Stimulated activated CD4-positive, alpha-beta T cell treated with anti-CD3 and anti-CD28 coated beads, Interleukin-4, amount 100 ng/mL, for 4 hours (primary cell): ENCODE results near the gene PITX1.

ENCODE experiments used
- DNase-seq, 2 experiments: peaks; one replicate each; pipeline ENCODE4 v3.0.0-alpha.2; 2020

The PITX1 gene

DNA sequence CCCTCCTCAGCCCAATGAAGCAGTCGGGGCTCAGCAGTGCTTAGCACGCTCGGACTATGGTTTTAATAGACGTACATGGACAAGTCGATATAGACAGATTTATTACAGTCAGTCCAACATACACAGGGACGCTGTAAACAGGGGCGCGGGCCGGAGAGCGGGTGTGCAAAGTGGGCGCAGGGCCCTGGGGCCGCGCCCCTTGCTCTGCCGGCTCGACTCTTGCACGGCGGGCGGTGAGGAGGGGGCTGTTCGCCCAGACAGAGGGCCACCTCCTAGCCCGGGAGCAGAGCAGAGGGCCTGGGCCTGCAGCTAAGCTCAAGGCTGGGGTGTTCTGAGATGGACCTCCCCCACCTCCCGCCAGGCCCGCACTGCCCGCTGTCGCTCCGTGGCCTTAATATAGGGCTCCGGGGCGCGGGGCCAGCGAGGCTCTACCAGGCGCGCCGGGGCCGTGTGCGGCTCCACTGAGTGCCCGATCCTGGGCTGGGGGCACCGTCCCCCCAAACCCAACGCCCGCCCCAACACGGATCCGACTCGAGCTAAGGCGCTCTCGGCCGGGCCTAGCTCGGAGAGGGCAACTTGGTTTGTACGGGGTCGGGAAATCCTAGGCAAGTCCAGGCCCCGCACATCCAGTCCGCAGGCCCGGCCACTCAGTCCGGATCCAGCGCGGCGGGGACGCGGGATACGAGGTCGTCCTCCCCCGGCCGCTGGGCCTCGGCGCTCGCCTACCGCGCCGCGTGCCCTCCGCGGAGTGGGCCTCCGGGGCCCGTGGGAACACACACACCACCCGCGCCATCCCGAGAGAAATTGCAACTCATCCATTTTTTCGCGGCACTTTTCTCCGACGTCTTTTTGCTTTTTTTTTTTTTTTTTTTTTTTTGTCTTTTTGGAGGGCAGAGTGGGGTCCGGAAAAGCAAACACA is 6.1 kb downstream of the PITX1 start:
- DNase-seq = no peak

DNA sequence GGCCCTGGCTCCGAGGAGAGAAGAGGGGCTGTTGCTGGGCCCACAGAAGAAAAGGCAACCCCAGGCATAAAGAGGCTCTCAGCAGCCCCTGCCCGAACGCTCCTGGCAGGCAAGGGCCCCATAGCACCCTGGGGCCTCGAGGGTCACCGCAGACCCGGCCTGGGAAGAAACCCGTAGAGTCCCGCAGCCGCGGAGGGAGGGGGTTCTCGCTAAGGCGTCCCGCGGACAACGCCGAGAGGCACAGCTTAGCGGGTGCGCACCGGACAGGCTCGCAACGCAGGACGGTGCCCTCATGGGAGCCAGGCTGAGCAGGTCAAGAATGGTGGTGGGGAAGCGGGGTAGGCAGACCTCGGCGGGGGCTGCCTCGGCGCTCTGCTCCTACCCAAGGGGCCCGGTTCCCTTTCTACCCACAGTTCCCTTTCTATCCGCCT is 6.7 kb downstream of the PITX1 start:
- DNase-seq = no peak

DNA sequence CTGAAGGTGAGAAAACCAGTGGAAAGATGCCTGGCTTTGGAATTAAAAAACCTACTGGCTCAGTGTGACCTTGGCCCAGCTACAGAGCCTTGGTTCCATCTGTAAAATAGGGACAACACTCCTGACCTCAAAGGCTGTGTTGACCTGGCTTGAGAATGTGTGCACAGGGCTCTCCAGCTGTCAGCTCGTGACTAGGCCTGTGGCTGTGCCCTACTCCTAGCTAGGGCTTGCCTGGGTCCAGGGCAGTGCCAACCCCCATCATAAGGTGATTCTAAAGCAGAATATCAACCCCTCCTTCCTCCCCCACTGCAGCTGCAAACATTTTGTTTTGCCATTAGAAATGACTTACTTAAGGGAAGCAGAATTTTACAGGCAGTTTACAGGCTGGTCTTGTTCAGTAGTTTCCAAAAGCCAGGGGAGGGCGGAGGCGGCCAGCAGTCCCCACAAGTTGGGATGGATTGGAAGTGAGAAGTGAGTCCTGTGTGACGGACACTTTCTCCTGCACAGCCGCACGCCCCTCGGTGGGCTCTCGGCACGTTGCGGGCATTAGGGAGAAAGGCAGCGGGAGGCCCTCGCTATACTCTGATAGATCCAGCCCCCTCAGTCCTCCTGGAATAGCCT is 7.3 kb downstream of the PITX1 start:
- no peak for DNase-seq

DNA sequence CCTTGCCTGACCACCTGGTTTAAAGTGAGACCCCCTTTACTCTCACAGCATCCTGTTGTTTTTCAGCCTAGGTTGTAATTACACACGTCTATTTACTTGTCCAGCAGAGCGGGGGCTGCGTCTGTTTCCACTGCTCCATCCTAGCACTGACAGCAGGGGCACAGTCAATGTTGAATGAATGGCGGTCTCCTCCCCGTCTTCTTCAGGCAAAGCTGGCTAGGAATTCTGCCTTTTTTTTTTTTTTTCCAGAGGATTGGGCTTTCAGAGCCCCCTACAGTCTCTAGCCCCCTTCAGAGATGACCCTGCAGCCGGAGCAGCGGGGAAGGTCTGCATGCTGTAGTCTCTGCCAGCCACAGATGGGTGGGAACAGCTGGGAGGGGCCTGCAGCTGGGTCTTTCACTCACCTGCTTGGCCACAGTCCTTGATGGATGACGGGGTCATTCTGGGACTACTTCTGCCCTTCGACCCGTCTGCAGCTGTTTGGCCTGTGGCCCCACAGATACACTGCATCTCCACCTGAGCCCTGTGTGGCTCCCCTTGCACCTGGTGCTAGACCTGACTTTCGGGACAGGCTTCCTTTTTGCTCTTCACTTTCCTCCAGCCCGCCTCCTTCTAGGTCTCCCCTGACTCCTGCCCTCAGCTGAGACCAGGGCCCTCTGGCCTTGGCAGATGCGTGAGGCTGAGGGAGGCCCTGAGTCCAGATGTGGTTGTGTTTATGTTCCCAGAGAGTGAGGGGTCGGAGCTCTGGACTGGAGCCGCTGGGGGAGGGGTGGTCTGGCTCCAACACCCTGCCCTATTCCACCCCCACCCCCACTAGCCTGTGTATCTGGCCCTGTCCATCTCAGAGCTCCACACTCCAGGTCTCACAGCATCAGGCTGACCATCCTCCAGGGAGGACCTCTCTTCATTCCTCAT is 8.0 kb downstream of the PITX1 start:
- DNase-seq = no peak

DNA sequence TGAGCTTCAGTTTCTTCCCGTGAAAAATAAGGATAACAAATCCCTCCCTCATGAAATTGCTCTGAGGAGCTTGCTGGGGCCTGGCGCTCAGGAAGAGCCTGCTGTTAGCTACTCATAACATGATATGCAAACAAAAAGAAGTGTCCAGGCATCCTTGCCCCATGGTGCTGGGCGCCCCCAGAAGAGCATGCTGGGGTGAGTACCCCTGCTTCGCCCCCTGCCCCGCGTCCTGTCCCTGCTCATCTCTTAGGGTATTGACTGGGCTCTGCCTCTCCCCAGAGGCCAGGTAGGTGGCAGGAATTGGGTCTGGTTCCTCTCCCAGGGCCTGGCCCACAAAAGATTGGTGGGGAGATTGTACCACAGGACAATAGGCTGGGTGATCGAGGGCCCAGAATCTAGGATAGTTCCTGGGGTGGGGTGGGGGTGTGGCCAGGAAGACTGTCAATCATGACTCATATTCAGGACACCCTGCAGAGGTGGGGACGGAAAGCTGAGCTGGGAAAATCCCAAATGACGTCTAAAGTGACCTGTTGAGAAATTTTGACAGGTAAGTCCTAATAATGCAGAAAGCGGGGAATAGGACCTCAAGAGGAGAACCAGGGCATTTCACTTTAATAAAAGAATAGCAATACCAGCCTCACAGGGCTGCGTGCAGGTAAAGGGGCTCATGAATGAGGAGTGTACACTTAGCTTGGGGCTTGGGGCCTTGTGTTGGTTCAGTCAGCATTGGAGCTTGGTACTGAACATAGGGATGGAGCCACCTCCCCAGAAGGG is 8.9 kb downstream of the PITX1 start:
- no peak for DNase-seq

DNA sequence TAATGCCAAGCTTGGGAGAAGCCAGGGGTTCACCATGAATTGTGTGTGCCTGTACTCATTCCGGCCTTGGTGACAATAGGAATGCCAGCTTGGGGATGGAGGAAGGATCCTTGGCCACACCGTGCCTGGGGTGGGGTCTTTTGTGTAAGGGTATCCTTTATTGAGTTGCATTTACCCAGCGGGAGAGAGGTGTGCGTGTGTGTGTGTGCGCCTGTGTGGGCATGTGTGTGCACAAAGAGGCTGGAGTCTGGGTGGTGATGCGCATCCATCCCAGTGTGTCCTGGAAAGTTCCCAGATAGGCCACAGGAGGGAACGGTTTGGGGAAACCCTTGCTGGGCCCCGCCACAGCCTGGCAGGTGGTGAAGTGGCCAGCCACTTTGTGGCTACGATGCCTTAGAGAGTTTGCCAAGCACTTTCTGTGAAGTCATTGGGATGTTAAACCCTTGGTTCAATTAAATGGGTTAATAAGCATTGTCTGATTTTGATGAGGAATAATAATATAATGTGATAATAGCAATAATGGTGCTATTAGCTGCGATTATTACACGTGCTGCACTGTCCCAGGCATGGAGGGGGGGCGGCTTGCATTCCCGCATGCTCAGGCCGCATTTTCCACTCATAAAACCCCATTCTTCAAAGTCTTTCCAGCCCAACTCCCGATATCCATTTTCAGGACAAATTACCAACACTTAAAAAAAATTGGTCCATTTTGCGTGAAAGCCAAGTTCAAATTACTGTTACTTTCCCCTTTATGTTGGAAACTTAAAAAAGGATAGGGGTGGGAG is 13.7 kb downstream of the PITX1 start:
- DNase-seq = no peak

DNA sequence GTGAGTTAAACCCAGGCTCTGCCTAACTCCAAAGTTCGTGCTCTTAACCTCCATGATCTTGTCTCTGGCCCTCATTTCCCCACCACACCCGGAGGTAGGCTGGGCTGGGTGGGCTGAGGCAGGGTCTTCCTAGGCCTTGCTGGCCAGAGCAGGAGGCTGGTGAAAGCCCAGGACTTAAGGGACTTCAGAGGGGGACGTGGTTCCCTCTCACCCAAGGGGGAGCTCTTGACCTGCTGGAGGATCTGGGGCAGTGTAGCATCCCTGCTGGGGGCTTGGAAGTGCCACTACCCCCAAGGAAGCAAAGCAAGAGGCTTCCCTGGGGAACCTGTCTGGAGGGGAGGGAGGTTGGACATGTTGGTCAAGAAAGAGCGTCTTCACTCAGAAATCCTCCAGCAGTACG is 14.7 kb downstream of the PITX1 start:
- DNase-seq = no peak

DNA sequence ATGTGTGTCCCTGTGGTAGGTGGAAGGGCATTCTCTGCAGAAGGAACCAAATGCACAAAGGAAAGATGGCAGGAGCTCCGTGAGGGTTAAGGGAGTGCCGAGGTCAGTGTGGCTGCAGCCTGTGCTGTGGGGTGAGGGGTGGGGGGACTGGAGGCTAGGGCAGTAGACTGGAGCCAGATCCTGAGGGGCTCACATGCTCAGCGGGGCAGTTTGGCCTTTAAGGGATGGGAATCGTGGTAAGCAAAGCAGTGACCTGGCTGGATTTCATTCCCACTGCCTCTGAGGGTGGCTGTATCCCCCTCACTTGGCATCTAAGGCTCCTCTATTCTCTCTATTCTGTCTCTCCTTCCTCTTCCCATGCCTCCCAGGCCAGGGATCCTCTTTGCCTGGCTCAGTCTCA is 15.6 kb downstream of the PITX1 start:
- DNase-seq = no peak

DNA sequence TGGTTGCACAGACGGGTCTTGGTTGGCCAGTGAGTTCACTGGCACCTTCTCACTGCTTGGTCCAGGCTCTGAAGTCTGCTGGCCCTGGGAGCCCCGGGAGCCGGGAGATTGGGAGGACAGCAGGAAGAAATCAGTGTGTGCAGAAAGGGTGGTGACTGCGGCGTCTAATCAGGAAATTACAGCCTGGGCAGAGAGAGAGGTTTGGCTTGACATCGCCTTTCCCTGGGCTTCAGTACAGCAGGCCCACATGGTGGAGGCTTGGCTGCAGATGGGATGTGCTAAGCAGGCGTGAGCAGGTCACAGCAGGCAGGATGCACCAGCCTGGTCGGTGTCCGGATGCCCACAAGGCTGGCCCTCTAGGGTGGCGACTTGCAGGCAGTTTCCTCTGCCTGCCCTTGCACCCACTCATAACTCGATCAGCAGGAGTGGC is 17.2 kb downstream of the PITX1 start:
- no peak for DNase-seq

DNA sequence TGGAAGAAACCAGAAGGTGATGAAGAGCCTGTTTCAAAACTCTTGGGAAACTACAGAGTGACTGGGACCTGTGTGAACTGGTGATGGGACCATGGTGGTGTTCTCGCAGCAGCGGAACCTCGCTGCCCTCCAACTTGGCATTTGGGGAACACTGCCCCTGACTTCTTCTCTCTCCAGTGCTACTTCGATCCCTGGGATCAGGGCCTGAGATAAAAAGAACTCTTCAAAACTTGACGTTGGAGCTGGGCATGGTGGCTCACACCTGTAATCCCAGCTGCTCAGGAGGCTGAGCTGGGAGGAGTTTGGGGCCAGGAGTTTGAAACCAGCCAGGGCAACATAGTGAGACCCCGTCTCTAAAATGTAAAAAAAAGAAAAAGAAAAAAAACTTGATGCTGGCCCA is 18.1 kb downstream of the PITX1 start:
- no peak for DNase-seq

DNA sequence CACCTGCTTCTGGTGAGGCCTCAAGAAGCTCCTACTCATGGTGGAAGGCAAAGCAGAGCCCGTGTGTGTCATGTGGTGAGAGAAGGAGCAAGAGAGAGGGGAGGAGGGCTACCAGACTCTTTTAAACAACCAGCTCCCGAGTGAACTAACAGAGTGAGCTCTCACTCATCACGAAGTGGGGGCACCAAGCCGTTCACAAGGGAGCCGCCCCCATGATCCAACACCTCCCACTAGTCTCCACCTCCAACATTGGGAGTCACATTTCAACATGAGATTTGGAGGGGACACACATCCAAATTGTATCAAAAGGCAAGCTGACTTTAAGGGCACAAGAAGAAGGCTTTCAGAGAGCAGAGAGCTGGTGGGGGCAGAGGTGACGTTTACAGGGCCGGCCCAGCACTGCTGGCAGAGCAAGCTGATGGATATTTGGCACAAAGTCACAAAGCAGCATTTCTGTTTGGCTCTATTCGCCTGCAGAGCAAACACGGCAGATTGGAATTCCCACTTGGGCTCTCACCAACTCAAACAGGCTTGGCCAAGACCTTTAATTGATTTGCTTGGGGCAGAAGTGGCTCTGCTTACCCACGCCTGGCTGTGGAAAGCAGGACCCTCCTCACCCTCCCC is 20.0 kb downstream of the PITX1 start:
- DNase-seq = no peak

DNA sequence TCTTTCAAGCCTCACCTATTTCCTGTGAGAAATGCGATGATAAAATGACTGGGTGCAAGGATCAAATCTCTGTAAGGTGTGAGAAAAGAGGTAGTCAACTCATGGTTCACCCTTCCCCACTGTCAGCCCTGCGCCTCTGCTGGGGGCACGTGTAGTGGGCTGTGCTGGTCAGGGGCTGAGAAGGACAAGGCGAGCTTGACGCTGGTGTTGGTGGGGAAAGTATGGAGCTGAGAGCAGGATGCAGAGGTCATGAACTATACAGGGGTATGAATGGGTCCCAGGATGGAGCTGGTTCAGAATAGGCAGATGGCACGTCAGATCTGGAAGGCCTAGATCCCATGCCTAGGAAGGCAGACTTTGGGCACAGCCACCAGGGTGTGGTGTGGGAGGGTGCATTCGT is 20.6 kb downstream of the PITX1 start:
- DNase-seq = no peak

DNA sequence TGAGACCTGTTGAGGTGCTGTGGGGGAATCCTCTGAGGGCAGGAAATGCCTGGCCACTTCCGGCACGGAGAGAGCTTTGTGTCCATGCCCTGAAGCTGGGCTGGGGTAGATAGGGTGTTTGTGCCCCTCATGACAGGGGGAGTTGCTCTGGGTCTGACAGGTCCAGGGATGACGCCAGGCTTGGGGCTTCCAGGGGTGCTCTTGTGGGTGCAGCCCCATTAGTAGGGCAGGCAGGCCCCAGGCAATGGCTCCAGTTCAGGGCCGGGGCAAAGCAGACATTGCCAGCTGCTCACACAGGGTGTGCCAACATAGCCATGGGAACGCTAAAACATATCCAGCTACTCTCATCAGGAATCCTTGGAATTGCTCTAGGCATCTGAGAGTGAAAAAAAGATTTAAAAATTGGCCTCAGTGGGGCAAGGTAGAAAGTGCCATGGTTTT is 21.1 kb downstream of the PITX1 start:
- DNase-seq = no peak

DNA sequence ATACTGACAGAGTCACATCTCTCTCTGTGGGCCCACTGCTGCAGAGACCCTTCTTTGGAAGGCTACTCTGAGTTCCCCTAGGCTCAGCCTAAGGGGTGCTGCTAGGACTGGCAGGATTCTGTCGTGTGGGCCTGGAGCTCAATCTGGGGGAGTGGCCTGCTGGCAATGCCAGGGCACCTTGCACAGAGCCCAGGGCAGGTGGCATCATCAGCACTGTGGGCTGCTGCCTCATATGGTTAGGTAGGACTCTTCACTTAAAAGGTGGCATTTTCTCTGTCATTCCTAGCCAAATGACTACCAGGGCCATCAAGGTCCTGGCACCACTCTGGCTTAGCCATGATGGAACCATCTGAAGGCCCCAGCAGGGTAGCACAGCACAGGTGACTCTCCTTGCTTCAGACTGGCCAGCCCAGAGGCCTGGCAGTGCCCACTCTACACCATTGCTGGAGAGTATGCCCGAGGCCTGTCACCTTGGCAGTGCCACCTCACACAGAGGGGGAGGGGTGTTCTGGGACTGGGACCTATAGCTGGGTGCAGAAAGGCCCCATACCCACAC is 21.9 kb downstream of the PITX1 start:
- DNase-seq = no peak

DNA sequence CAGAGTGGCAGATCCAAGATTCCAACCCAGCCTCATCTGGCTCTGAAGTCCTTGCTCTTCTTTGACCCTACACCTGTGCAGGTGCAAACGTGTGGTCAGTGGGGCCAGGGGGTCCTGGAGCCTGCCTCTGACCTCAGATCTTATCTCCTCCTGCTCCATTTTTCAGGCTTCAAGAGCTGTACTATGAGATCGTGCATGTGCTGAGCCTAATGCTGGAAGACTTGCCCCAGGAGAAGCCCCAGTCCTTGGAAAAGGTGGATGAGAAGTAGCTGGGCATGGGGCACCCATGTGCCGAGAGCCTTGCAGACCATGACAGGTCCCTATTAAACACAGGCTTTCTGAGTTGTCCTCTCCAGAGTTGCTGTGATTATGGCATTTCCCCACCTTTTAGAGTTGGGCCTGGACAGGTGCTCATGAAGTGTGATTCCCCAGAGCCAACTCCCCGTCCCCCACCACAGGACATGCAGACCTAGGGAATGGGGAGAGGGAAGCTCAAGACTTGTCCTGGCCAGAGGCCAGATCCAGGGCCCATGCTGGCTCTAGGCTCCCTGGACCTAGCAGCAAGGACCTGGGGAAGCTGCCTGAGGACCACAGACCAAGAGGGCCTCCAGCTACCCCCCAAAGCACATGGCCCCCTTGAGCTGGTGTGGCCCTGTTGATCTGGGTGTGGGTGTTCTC is 22.5 kb downstream of the PITX1 start:
- no peak for DNase-seq

DNA sequence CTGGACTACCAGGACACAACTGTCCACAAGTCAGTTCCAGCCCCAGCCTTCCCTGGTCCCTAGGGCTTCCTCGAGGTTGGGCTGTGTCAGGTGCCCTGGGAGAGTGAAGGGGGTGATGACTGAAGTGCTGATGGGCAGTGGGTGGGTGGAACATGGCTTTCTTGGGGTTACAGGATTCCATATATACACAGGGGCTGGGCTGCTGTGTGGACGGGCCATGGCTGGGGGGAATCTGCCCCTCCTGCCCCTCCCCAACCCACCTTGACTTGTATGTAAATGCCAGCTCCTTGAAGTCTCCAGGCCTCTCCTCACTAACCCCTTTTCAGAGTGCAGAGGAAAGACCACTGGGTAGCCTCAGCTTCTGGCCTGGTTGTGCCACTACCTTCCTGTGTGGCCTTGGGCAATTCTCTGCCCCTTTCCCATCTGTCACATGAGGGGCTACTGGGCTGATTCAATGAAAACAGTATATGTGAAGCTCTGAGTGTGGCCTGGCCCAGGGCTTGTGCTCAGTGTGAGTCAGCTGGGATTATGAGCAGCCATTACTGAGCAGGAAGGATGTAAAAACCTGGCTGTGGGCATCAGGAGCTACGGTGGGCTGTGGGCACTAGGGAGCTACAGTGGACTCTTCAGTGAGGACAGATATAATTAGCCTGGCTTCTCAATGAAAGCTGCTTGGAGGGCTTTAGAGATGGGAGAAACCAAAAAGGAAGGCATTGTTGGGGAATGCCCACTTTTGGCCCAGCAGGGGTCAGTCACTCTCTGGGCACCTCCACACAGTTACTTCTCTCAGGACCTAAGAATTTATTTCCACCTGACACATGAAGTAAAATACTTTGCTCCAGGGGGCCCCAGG is 23.3 kb downstream of the PITX1 start:
- DNase-seq = no peak

DNA sequence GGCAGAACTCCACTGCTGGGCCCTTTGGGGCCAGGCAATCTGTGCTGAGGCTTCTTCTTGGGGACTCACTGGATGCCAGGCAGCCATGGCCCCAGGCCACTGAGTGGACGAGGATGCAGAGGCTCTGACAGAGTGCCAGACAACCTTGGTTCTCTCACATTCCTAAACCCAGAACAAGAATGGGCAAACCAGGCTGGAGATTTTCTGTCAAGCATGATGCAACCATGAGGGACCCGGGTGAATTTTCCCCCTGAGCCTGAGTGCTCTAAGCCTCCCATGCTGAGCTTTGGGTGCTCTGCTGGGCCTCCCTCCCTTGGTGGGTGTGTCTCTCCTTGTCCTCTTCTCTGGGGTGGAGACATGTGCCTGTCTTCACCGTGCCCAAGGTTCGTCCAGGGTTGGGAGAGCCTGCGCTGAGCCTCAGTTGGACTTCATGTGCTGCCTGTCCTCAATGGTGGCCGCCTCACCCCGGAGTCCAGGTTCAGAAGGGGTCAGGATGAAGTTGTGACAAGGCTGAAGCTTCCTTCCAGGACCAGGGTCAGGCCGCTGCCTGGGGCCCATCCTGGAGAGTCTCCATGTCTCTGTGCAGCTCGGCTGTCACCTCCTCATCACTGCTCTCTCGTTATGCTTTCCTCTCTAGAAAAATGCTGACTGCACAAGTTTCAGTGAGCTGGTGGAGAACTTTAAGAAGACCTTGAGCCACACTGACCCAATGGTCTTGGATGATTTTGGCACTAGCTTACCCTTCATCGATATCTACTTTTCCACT is 24.1 kb downstream of the PITX1 start:
- DNase-seq = no peak

DNA sequence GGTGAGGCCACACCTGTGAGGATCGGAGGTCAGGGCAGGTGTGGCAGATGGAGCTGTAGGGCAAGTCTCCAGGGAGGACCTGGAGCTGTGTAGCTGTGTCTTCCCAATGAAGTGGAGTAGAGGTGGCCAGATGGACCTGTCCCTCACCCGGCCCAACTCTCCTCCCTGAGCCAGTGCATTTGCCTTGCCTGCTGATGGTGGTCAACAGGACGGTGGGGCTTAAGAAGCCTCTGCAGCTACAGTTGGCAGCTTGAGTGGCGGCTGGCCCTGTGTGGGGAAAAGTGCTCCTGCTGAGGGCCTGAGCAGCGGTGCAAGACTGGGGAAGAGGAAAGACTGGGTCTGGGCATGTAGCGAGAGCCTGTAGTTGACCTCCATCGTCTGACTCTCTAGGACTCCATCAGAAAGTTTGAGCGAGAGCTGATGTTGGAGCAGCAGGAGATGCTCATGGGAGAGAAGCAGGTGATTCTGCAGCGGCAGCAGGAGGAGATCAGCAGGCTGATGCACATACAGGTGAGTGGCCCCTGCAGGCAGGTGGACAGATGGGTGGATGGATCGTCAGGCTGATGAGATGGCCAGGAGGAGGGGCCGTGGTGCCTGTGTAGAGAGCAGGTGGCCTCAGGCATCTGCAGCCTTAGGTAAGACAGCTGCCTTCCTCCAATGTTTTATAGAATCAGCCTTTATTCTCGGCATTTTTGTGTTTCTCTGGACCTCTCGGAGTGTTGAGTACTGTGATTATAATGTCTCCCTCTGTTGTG is 24.9 kb downstream of the PITX1 start:
- DNase-seq = no peak
